GM12878 (cell line): ENCODE data around the gene BBS9. TPM values are rescaled to one million over a fixed set of nuclear protein-coding genes. Genes with fewer than 3 reads are reported as not detected.

Experiments used
- ATAC-seq: fragments of 200-7000 bp; cut with Tn5 transposase; 3 replicates; pipeline ENCODE4 v1.9.1; 2020; ENCODE audit warnings: mild to moderate bottlenecking, moderate library complexity
- BruUV-seq: library from RNA; stranded (reverse); fragments of 400-500 nt; replicated peaks from 2 replicates; lab custom pipeline; 2021; lab: Mats Ljungman, UMichigan
- CTCF ChIA-PET: fragments of 300-600 bp; sonication (Branson Sonifier 250); formaldehyde crosslinking; extraction: SDS; loops from one replicate; lab custom pipeline; 2021; ENCODE audit warnings: inconsistent platforms; lab: Yijun Ruan, JAX
- POLR2A ChIA-PET: fragments of 350-600 bp; formaldehyde crosslinking; extraction: SDS; loops from one replicate; lab custom pipeline; 2021; ENCODE audit warnings: inconsistent platforms; lab: Charles Lee
- RAD21 ChIA-PET: fragments of 300-600 bp; sonication (Branson Sonifier 250); formaldehyde crosslinking; loops from one replicate; lab custom pipeline; 2023; ENCODE audit warnings: antibody characterized with exemption; ENCODE audit not compliant: unreplicated experiment; lab: Charles Lee
- SMC1A ChIA-PET: fragments of 300-600 bp; sonication (Branson Sonifier 250); formaldehyde crosslinking; loops from one replicate; lab custom pipeline; 2023; ENCODE audit not compliant: unreplicated experiment, uncharacterized antibody; lab: Charles Lee
- DNase-seq: peaks from one replicate; pipeline ENCODE4 v3.0.0-alpha.2; 2011; ENCODE audit warnings: low read depth, low spot score
- FAIRE-seq: peaks from 3 replicates; lab custom pipeline; 2011; peaks lifted over from hg19 to GRCh38; lab: Jason Lieb, UNC
- H2AFZ ChIP-seq: 2 replicates; pipeline ENCODE4 v1.6.0; 2011; ENCODE audit warnings: low read depth, low read length, control low read depth; ENCODE audit not compliant: control insufficient read depth
- H3K27ac ChIP-seq: 2 replicates; pipeline ENCODE4 v1.5.1; 2011; ENCODE audit warnings: control low read depth; ENCODE audit not compliant: control insufficient read depth, insufficient read depth
- H3K27me3 ChIP-seq, 2 experiments: replicated peaks in 1 of 2; 2 replicates each; pipeline versions ENCODE4 v1.6.0 to v1.6.1; 2011; ENCODE audit warnings: low read length in 1 of 2; ENCODE audit not compliant: control insufficient read depth in 2 of 2, insufficient read depth in 2 of 2
- H3K36me3 ChIP-seq, 2 experiments: 2 replicates each; pipeline ENCODE4 v1.5.1; 2011; ENCODE audit warnings: low read length in 1 of 2; ENCODE audit not compliant: control insufficient read depth in 2 of 2, insufficient read depth in 2 of 2
- H3K4me1 ChIP-seq: 2 replicates; pipeline ENCODE4 v1.6.1; 2011; ENCODE audit warnings: mild to moderate bottlenecking, low read length, moderate library complexity, mixed read lengths; ENCODE audit not compliant: control insufficient read depth, insufficient read depth
- H3K4me2 ChIP-seq: 2 replicates; pipeline ENCODE4 v1.6.0; 2011; ENCODE audit warnings: control low read depth; ENCODE audit not compliant: control insufficient read depth, insufficient read depth
- H3K4me3 ChIP-seq: fragments of 200-600 bp; sonication (generic); 2 replicates; pipeline ENCODE4 v1.5.1; 2016
- H3K79me2 ChIP-seq: 2 replicates; pipeline ENCODE4 v1.6.0; 2011; ENCODE audit warnings: low read length; ENCODE audit not compliant: control insufficient read depth, insufficient read depth
- H3K9ac ChIP-seq: 2 replicates; pipeline ENCODE4 v1.8.0; 2011; ENCODE audit warnings: low read length, control low read depth, mixed read lengths; ENCODE audit not compliant: control insufficient read depth, insufficient read depth
- H3K9me3 ChIP-seq: replicated peaks from 3 replicates; pipeline ENCODE4 v1.5.1; 2011; ENCODE audit warnings: mild to moderate bottlenecking, low read length; ENCODE audit not compliant: control insufficient read depth, insufficient read depth
- H4K20me1 ChIP-seq: 2 replicates; pipeline ENCODE4 v1.6.0; 2011; ENCODE audit not compliant: control insufficient read depth, insufficient read depth
- ATF3 ChIP-seq: IDR thresholded peaks from 2 replicates; pipeline ENCODE4 v1.6.1; 2011; ENCODE audit warnings: low read depth, mild to moderate bottlenecking, low read length, moderate library complexity, borderline replicate concordance; ENCODE audit errors: extremely low read depth
- BHLHE40 ChIP-seq, 2 experiments: fragments of 450-650 bp in 1 of 2; IDR thresholded peaks; 2 replicates each; pipeline ENCODE4 v1.6.1; 2011 to 2017; ENCODE audit warnings: low read depth in 2 of 2, borderline replicate concordance in 1 of 2, improper control_type of control experiment in 1 of 2, low read length in 1 of 2, mild to moderate bottlenecking in 1 of 2
- BMI1 ChIP-seq: fragments of 450-650 bp; IDR thresholded peaks from 2 replicates; pipeline ENCODE4 v1.6.1; 2016; ENCODE audit warnings: mild to moderate bottlenecking, moderate library complexity, borderline replicate concordance
- IKZF1 ChIP-seq: fragments of 450-650 bp; conservative IDR thresholded peaks from 2 replicates; pipeline ENCODE4 v1.6.1; 2017; ENCODE audit warnings: antibody characterized with exemption, mild to moderate bottlenecking
- IKZF2 ChIP-seq, 2 experiments: fragments of 450-650 bp; IDR thresholded peaks; 2 replicates each; pipeline ENCODE4 v1.6.1; 2017; ENCODE audit warnings: mild to moderate bottlenecking in 2 of 2, moderate library complexity in 2 of 2
- MTA3 ChIP-seq: IDR thresholded peaks from 2 replicates; pipeline ENCODE4 v1.6.1; 2012; ENCODE audit warnings: low read length, inconsistent platforms, borderline replicate concordance
- MYC ChIP-seq: IDR thresholded peaks from 2 replicates; pipeline ENCODE4 v1.6.1; 2011; ENCODE audit warnings: mild to moderate bottlenecking, low read length, moderate library complexity, inconsistent platforms; ENCODE audit not compliant: insufficient read depth, insufficient replicate concordance, insufficient read length, severe bottlenecking
- NR2C1 ChIP-seq: fragments of 450-650 bp; IDR thresholded peaks from 2 replicates; pipeline ENCODE4 v1.6.1; 2017; ENCODE audit warnings: antibody characterized with exemption, mild to moderate bottlenecking, moderate library complexity
- NR2F1 ChIP-seq: fragments of 450-650 bp; conservative IDR thresholded peaks from 2 replicates; pipeline ENCODE4 v1.6.1; 2017; ENCODE audit warnings: mild to moderate bottlenecking
- PRDM15 ChIP-seq: fragments of 450-650 bp; formaldehyde crosslinking; IDR thresholded peaks from 2 replicates; pipeline ENCODE4 v1.4.0; 2020; ENCODE audit warnings: mild to moderate bottlenecking, moderate library complexity
- RBBP5 ChIP-seq: fragments of 200-600 bp; sonication (generic); conservative IDR thresholded peaks from 2 replicates; pipeline ENCODE4 v1.6.1; 2016
- SMAD5 ChIP-seq: IDR thresholded peaks from 2 replicates; pipeline ENCODE4 v1.6.1; 2016; ENCODE audit warnings: antibody characterized with exemption, low read depth
- SREBF2 ChIP-seq: IDR thresholded peaks from 2 replicates; pipeline ENCODE4 v1.6.1; 2012; ENCODE audit warnings: mild to moderate bottlenecking, low read length
- STAT3 ChIP-seq: IDR thresholded peaks from 2 replicates; pipeline ENCODE4 v1.6.1; 2011; ENCODE audit warnings: low read depth, low read length, improper control_type of control experiment
- USF1 ChIP-seq: IDR thresholded peaks from 2 replicates; pipeline ENCODE4 v1.6.1; 2011; ENCODE audit warnings: borderline replicate concordance, low read depth, mild to moderate bottlenecking, moderate library complexity, mixed read lengths, low read length; ENCODE audit not compliant: insufficient read depth; ENCODE audit errors: extremely low read length
- ZBTB40 ChIP-seq: fragments of 450-650 bp; IDR thresholded peaks from 2 replicates; pipeline ENCODE4 v1.6.1; 2016; ENCODE audit warnings: mild to moderate bottlenecking, moderate library complexity, borderline replicate concordance
- ZNF217 ChIP-seq: fragments of 450-650 bp; IDR thresholded peaks from 2 replicates; pipeline ENCODE4 v1.6.1; 2017; ENCODE audit warnings: antibody characterized with exemption, mild to moderate bottlenecking
- WGBS: methylation state at CpG from one replicate; pipeline ENCODE4 v1.1.6; 2016; ENCODE audit warnings: low lambda C conversion rate; ENCODE audit not compliant: insufficient replicate concordance, insufficient coverage; ENCODE audit errors: missing lambda C conversion rate; 5-methylcytosine and 5-hydroxymethylcytosine counted together
- in situ Hi-C: fragments of 300-500 bp; cut with MboI; formaldehyde crosslinking; loops from 9 replicates; pipeline ENCODE4 v1.14.3; 2018; ENCODE audit warnings: mixed read lengths
- intact Hi-C: fragments of 100-400 bp; cut with micrococcal nuclease; formaldehyde crosslinking; loops from one replicate; pipeline ENCODE4 v1.14.2; 2022; ENCODE audit not compliant: unreplicated experiment
- polyA plus RNA-seq, 11 experiments: library from polyadenylated mRNA; depleted of rRNA in 4 of 11; unstranded in 6 of 11; stranded (reverse) in 5 of 11; fragments of >200 nt; fragmentation: Nextera tagmentation in 4 of 11; fragmentation: Illumina TruSeq in 1 of 11; extraction: Ambion mirVana in 4 of 11; extraction: Trizol in 1 of 11; gene quantifications; 1 replicate in 1 of 11; 2 replicates in 10 of 11; pipeline versions ENCODE4 v1.2.1 to v1.2.3, GENCODE V29; 2011 to 2016; ENCODE audit warnings: inconsistent platforms in 2 of 11, missing spikeins in 2 of 11, low read depth in 1 of 11
- total RNA-seq, 4 experiments: library from RNA; depleted of rRNA in 3 of 4; stranded (reverse); fragments of >200 nt in 3 of 4; fragmentation: Illumina TruSeq in 1 of 4; extraction: Trizol in 1 of 4; gene quantifications; 2 replicates each; pipeline versions ENCODE4 v1.2.1 to v1.2.3, GENCODE V29; 2013 to 2021

BBS9 gene
- total and polyA plus RNA-seq, 10 of the 15 experiments (the other 5 are each of a cell fraction or from before 2014, with no cell fraction given), result 1.2 to 5.6 (median 2.3) TPM

GRCh38 chr7:33300131-33300530 lies 170.8 kb downstream of the BBS9 start:
- no peak overlapping the region for H3K4me3 ChIP-seq
- H3K4me1 ChIP-seq, result no peaks in the 10 kb centered on the region
- H4K20me1 ChIP-seq, result no peaks in the 10 kb centered on the region
- H3K9ac ChIP-seq, result no peak overlapping the region
- RAD21 ChIA-PET, result no interaction called here
- WGBS, result 30% methylated on average over 1 of the region's 1 CpG
- FAIRE-seq, result no peak
- H3K27me3 ChIP-seq, result no peaks in the 10 kb centered on the region
- H3K36me3 ChIP-seq, result no peaks in the 10 kb centered on the region
- no peak overlapping the region for H2AFZ ChIP-seq
- intact Hi-C loops, result no loop called here
- CTCF ChIA-PET, result no interaction called here
- no peak for DNase-seq
- POLR2A ChIA-PET, result no interaction called here
- no peak overlapping the region for H3K4me2 ChIP-seq
- H3K27ac ChIP-seq, result no peak overlapping the region
- ATAC-seq, result no peak
- no peaks in the 10 kb centered on the region; the same call in 2 of the 3 replicates for H3K9me3 ChIP-seq
- H3K79me2 ChIP-seq, result no peaks in the 10 kb centered on the region
- in situ Hi-C loops, result no loop called here
- SMC1A ChIA-PET, result no interaction called here
- BruUV-seq, result no TSS peak
- TF ChIP-seq ZBTB40, result no peak
- TF ChIP-seq NR2C1, result no peak
- no peak for TF ChIP-seq NR2F1
- TF ChIP-seq PRDM15 (CRISPR knock-in tag), result no peak
- TF ChIP-seq STAT3, result no peak
- TF ChIP-seq BMI1, result no peak
- TF ChIP-seq RBBP5, result no peak
- no peak for TF ChIP-seq ZNF217
- TF ChIP-seq IKZF2 (IDR thresholded peaks at IDR 0.05), result no peak
- TF ChIP-seq IKZF1, result no peak
- no peak for TF ChIP-seq USF1
- TF ChIP-seq MTA3, result no peak
- TF ChIP-seq ATF3, result no peak
- TF ChIP-seq BHLHE40 (IDR thresholded peaks at IDR 0.05; ENCODE audit: borderline replicate concordance in 1 of 2, low read depth in 2 of 2, low read length in 1 of 2), result no peak
- no peak for TF ChIP-seq MYC
- TF ChIP-seq SMAD5, result no peak
- no peak for TF ChIP-seq SREBF2
